Osteoblast (primary cell): Measurements from ENCODE around the gene RIOK3. TPM values are rescaled to one million over a fixed set of nuclear protein-coding genes. Genes with fewer than 3 reads are reported as not detected.

Experiments used
- DNase-seq: peaks from one replicate; pipeline ENCODE4 v3.0.0; 2011; ENCODE audit warnings: low spot score, mixed read lengths; ENCODE audit not compliant: insufficient read length; ENCODE audit errors: missing footprints
- H2AFZ ChIP-seq: 2 replicates; pipeline ENCODE4 v1.6.0; 2011; ENCODE audit warnings: mild to moderate bottlenecking, low read length
- H3K27ac ChIP-seq: 2 replicates; pipeline ENCODE4 v1.5.1; 2011; ENCODE audit warnings: mild to moderate bottlenecking, low read depth, low read length, moderate library complexity
- H3K27me3 ChIP-seq: 2 replicates; pipeline ENCODE4 v1.6.0; 2012; ENCODE audit warnings: mild to moderate bottlenecking, control low read depth, inconsistent platforms, low read length, moderate library complexity; ENCODE audit not compliant: insufficient read depth
- H3K36me3 ChIP-seq: 2 replicates; pipeline ENCODE4 v1.5.1; 2011; ENCODE audit warnings: mild to moderate bottlenecking, low read length, control low read depth, moderate library complexity; ENCODE audit not compliant: insufficient read depth
- H3K4me1 ChIP-seq: 2 replicates; pipeline ENCODE4 v1.5.1; 2011; ENCODE audit warnings: mild to moderate bottlenecking, low read length, control low read depth, moderate library complexity; ENCODE audit not compliant: insufficient read depth
- H3K4me2 ChIP-seq: 2 replicates; pipeline ENCODE4 v1.6.0; 2011; ENCODE audit warnings: mild to moderate bottlenecking, low read length; ENCODE audit not compliant: insufficient read depth
- H3K4me3 ChIP-seq: fragments of 200-600 bp; sonication (generic); 3 replicates; pipeline ENCODE4 v1.5.1; 2012; ENCODE audit warnings: mild to moderate bottlenecking, low read length, inconsistent platforms; ENCODE audit not compliant: insufficient read depth
- H3K79me2 ChIP-seq: 2 replicates; pipeline ENCODE4 v1.6.0; 2012; ENCODE audit warnings: mild to moderate bottlenecking, low read length, control low read depth, inconsistent platforms; ENCODE audit not compliant: insufficient read depth
- H3K9me3 ChIP-seq: 2 replicates; pipeline ENCODE4 v1.5.1; 2011; ENCODE audit warnings: low read depth, low read length, control low read depth
- H4K20me1 ChIP-seq: 2 replicates; pipeline ENCODE4 v1.6.0; 2012; ENCODE audit warnings: mild to moderate bottlenecking, low read length, control low read depth; ENCODE audit not compliant: insufficient read depth
- CTCF ChIP-seq: IDR thresholded peaks from 2 replicates; pipeline ENCODE4 v1.5.1; 2011; ENCODE audit warnings: mild to moderate bottlenecking, low read depth, low read length, moderate library complexity; ENCODE audit errors: extremely low read depth
- total RNA-seq: library from RNA; depleted of rRNA; stranded (reverse); fragments of >200 nt; gene quantifications from 2 replicates; pipeline ENCODE4 v1.2.3, GENCODE V29; 2012

RIOK3 gene
- total RNA-seq, 1 donor: 110 TPM

GRCh38 chr18:23456835-23457234, 3.7 kb downstream of the RIOK3 start:
- Histone ChIP-seq H3K36me3 (no peaks in the 10 kb centered on the region), H2AFZ (no peak overlapping the region), H3K9me3 (no peaks in the 10 kb centered on the region), H3K4me1 (peaks cover 22% of the 10 kb centered on the region), H3K4me2 (no peak overlapping the region), H4K20me1 (peaks cover 66% of the 10 kb centered on the region), H3K27ac (no peak overlapping the region), H3K4me3 (no peak overlapping the region), H3K27me3 (no peaks in the 10 kb centered on the region), H3K79me2 (peaks cover 91% of the 10 kb centered on the region)
- DNase-seq: no peak
- no peak for TF ChIP-seq CTCF

GRCh38 chr18:23458830-23459529, 5.9 kb downstream of the RIOK3 start:
- peaks cover 96% of the 10 kb centered on the region for H3K79me2 ChIP-seq
- H3K9me3 ChIP-seq: no peaks in the 10 kb centered on the region
- no peak overlapping the region for H2AFZ ChIP-seq
- H3K4me2 ChIP-seq: no peak overlapping the region
- TF ChIP-seq CTCF: no peak
- DNase-seq: no peak
- no peak overlapping the region for H3K27ac ChIP-seq
- peaks cover 14% of the 10 kb centered on the region for H3K4me1 ChIP-seq
- H3K27me3 ChIP-seq: no peaks in the 10 kb centered on the region
- peaks cover 75% of the 10 kb centered on the region for H4K20me1 ChIP-seq
- peaks cover 19% of the 10 kb centered on the region for H3K36me3 ChIP-seq
- H3K4me3 ChIP-seq: no peak overlapping the region

GRCh38 chr18:23459530-23459921, 6.4 kb downstream of the RIOK3 start:
- Histone ChIP-seq H3K9me3 (no peaks in the 10 kb centered on the region), H3K36me3 (peaks cover 25% of the 10 kb centered on the region), H3K79me2 (peaks cover 95% of the 10 kb centered on the region), H3K4me3 (no peak overlapping the region), H4K20me1 (peaks cover 70% of the 10 kb centered on the region), H3K27me3 (no peaks in the 10 kb centered on the region), H3K27ac (no peak overlapping the region), H3K4me2 (no peak overlapping the region), H3K4me1 (peaks cover 8% of the 10 kb centered on the region), H2AFZ (no peak overlapping the region)
- DNase-seq: no peak
- no peak for TF ChIP-seq CTCF

GRCh38 chr18:23460285-23461273, 7.5 kb downstream of the RIOK3 start:
- Histone ChIP-seq H3K9me3 (no peaks in the 10 kb centered on the region), H3K27ac (no peak overlapping the region), H3K36me3 (peaks cover 34% of the 10 kb centered on the region), H3K4me2 (no peak overlapping the region), H3K27me3 (no peaks in the 10 kb centered on the region), H3K79me2 (peaks cover 86% of the 10 kb centered on the region), H4K20me1 (peaks cover 65% of the 10 kb centered on the region), H3K4me1 (peaks cover 3% of the 10 kb centered on the region), H2AFZ (no peak overlapping the region), H3K4me3 (no peak overlapping the region)
- TF ChIP-seq CTCF: no peak
- no peak for DNase-seq
